IPS-18c (cell line): ENCODE results near the gene OR13C9.
"Not testable (repeated sequence)": the region's sequence is repeated elsewhere in the genome, so short reads cannot be mapped to it uniquely, and the experiment has no call there.

Experiments
- H3K4me3 ChIP-seq: 2 replicates; pipeline ENCODE4 v1.7.0; 2013; ENCODE audit warnings: low read depth, mild to moderate bottlenecking, low read length, moderate library complexity; ENCODE audit not compliant: insufficient read depth
- H3K9me3 ChIP-seq: one replicate; pipeline ENCODE4 v1.6.1; 2013; ENCODE audit warnings: mild to moderate bottlenecking, low read length, moderate library complexity; ENCODE audit not compliant: control insufficient read depth, insufficient read depth

Gene OR13C9, protein sequence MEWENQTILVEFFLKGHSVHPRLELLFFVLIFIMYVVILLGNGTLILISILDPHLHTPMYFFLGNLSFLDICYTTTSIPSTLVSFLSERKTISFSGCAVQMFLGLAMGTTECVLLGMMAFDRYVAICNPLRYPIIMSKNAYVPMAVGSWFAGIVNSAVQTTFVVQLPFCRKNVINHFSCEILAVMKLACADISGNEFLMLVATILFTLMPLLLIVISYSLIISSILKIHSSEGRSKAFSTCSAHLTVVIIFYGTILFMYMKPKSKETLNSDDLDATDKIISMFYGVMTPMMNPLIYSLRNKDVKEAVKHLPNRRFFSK

GRCh38 chr9:104618104-104618503, at the start of gene OR13C9:
Gene OR13C9, minus strand, starts transcription at chr9:104618204. Its CDS starts 0 bp downstream, at chr9:104618204.
- Histone ChIP-seq H3K9me3 (no peaks in the 10 kb centered on the region), H3K4me3 (no peak within 1 kb of the TSS)

GRCh38 chr9:104658496-104659195, 40.6 kb upstream of the OR13C9 start:
- Histone ChIP-seq H3K9me3 (no peaks in the 10 kb centered on the region), H3K4me3 (no peak overlapping the region)

DNA sequence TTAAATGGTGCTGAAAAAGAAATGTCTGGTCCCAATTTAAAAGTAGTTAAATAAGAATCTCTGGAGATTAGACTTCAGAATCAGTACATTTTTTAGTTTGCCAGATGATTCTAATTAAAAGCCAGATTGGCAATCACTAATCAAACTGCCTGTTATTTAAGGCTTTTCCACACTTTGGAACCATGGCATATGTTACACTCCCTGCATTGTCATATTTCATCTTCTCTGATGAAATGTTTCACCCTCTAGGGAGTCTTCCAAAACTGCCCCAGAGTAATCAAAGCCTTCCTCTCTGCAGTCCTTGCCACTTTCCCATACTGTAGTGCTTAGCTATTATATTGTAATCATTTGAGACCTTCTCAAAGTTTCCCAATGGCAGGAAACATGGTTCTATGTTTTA, 17.5 kb upstream of the OR13C9 start:
- H3K9me3 ChIP-seq: peaks cover 2% of the 10 kb centered on the region
- H3K4me3 ChIP-seq: no peak overlapping the region

DNA sequence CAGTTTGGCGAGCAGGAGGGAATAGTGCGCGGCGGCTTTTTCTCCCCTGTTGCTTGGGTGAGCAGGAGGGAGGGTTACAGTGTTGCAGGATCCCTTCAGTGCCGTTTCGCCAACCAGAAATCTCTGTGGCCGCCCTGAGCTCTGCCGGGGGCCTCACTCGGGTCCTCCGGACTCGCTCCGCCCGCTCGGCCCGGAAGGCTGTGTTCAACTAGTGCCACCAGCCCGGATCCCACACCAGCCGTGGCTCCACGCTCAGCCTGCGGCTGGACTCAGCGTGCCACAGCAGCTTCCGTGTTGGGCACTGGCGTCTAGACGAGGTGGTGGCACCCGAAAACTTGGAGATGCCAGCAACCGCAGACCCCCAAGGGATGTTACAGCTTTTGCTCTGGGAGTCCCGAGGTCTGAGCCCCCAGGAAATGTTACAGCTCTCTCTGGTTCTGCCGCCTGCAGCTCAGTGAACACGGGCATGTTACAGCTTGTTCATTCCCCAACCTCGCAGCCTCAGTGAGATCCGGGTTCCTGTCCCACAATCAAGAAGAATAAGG, 16.0 kb upstream of the OR13C9 start:
- Histone ChIP-seq H3K9me3 (peaks cover 2% of the 10 kb centered on the region), H3K4me3 (no peak overlapping the region)

DNA sequence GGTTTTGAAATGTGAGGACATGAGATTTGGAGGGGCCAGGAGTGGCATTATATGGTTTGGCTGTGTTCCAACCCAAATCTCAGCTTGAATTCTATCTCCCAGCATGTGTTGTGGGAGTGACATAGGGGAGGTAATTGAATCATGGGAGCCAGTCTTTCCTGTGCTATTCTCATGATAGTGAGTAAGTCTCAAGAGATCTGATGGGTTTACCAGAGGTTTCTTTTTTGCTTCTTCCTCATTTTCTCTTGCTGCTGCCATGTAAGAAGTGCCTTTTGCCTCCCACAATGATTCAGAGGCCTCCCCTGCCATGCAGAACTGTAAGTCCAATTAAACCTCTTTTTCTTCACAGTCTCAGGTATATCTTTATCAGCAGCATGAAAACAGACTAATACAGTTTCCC, 8.0 kb upstream of the OR13C9 start:
- H3K4me3 ChIP-seq: not testable (repeated sequence)

GRCh38 chr9:104617418-104617817, 586 bp downstream of the OR13C9 start:
- H3K9me3 ChIP-seq: no peaks in the 10 kb centered on the region
- no peak overlapping the region for H3K4me3 ChIP-seq

More for the DNA sequence above, 8.0 kb upstream of the OR13C9 start:
- not testable (repeated sequence) for H3K9me3 ChIP-seq

DNA sequence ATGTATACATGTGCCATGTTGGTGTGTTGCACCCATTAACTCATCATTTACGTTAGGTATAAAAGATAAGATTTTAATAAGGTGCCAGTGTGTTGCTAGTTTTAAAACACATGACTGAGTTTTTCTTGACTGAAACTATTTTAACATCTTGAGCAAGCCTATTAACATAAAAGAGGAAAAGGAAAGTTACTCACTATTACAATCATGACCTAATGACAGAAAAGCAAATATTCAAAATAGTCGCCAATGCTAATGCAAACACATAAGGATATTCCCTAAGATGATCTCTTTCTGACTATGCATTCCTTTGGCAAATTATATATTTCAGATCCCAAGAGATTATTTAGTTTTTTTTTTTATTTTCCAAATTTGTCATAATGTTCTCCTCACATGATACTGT, 6.8 kb downstream of the OR13C9 start:
- Histone ChIP-seq H3K4me3 (no peak overlapping the region), H3K9me3 (no peaks in the 10 kb centered on the region)

GRCh38 chr9:104608336-104608735, 9.7 kb downstream of the OR13C9 start:
- Histone ChIP-seq H3K9me3 (no peaks in the 10 kb centered on the region), H3K4me3 (no peak overlapping the region)

DNA sequence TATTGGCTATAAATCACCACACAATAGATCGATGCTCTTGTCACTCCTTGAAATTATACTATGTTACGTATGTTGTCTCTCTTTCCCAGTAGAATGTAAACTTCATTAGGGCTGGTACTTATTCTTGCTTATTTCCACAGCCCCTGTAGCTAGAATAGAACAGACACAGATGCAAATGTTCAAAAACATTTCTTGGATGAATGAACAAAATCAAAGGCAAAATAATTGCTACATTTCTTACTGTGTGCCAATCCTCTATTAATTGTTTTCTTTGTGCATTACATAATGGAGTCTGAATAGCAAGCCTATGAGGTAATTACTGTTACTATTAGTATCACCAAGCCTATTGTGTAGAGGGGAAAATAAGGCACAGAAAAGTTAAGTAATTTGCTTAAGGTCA, 11.9 kb downstream of the OR13C9 start:
- no peaks in the 10 kb centered on the region for H3K9me3 ChIP-seq
- H3K4me3 ChIP-seq: no peak overlapping the region

DNA sequence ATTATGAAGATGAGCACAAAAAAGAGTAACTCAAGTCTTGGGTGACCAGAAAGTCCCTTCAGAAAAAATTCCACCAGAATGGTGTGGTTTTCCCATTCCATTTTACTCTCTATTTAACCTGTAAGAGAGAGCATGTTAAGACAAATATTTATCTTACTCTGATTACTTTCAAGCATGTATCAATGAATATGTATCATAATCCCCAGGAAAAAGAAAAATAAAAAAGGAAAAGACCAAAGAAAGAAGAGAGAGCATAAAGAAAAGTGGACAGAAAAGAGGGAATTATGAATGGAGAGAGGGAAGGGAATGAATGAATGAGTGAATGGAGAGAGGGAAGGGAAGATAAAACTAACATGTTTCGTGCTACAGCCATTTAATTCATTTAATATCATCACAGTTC, 12.5 kb downstream of the OR13C9 start, which contains the start of gene OR13C2:
TSS of gene OR13C2 (minus strand) at position 101 of the 400 bp plus-strand sequence. CDS start at position 101, 0 bp downstream.
- H3K9me3 ChIP-seq: not testable (repeated sequence)

DNA sequence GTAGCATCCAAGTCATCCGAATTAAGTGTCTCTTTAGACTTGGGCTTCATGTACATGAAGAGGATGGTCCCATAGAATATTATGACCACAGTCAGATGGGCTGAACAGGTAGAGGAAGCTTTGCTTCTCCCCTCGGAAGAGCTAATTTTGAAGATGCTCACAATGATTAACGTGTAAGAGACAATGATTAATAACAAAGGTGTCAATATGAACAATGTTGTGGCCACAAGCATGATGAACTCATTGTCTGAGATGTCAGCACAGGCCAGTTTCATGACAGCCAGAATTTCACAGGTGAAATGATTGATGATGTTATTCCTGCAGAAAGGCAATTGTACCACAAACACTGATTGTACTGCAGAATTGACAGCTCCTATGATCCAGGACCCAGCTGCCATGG, 13.2 kb downstream of the OR13C9 start:
- no peaks in the 10 kb centered on the region for H3K9me3 ChIP-seq

More for the DNA sequence above, 12.5 kb downstream of the OR13C9 start, which contains the start of gene OR13C2:
- not testable (repeated sequence) for H3K4me3 ChIP-seq

GRCh38 chr9:104599313-104599712, 18.7 kb downstream of the OR13C9 start, which contains the start of gene OR13C5:
Gene OR13C5, minus strand, starts transcription at chr9:104599413. Its CDS starts 0 bp downstream, at chr9:104599413.
- H3K4me3 ChIP-seq, H3K9me3 ChIP-seq: not testable (repeated sequence)

More for the DNA sequence above, 13.2 kb downstream of the OR13C9 start:
- H3K4me3 ChIP-seq: no peak overlapping the region

DNA sequence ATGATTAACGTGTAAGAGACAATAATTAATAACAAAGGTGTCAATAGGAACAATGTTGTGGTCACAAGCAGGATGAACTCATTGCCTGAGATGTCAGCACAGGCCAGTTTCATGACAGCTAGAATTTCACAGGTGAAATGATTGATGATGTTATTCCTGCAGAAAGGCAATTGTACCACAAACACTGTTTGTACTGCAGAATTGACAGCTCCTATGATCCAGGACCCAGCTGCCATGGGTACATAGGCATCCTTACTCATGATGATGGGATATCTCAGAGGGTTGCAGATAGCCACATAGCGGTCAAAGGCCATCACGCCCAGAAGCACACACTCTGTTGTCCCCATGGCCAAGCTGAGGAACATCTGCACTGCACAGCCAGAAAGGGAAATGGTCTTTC, 19.3 kb downstream of the OR13C9 start:
- H3K4me3 ChIP-seq, H3K9me3 ChIP-seq: not testable (repeated sequence)

DNA sequence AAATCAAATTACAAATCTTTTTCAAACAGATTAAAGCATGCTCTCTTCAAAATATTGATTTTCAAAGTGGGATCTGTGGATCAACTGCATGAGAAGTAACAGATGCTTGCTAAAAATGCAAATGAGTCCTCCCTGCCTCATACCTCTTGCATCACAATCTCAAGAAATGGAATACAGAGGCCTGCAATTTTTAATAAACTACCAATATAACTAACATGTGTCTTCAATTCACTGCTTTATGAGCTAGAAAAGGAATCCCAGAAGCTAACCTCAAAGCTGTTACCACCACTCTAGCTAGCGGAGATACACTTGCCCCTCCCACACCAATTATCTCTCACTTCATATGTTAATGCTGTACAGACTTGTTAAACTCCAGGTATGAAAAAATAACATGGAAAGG, 28.4 kb downstream of the OR13C9 start:
- H3K9me3 ChIP-seq: no peaks in the 10 kb centered on the region

GRCh38 chr9:104586496-104587180, 31.4 kb downstream of the OR13C9 start:
- H3K9me3 ChIP-seq: no peaks in the 10 kb centered on the region
- no peak overlapping the region for H3K4me3 ChIP-seq

More for the DNA sequence above, 28.4 kb downstream of the OR13C9 start:
- no peak overlapping the region for H3K4me3 ChIP-seq

DNA sequence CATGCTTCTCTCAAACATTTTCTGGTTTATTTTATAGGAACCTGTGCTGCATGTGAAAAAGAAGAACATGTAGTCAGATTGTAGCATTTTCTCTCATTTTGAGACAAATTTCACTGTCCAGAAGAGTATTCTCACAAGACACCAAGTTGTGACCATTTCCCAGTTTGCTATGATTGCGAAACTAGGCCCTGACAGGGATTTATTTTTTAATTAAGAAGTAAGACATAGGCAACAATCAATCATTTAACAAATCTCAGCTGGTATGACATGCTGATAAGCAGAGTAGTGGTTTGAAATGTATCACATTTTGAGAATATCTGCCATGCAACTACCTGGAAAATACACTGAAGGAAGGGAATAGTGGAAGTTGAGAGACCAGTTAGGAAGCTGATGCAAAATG, 37.4 kb downstream of the OR13C9 start:
- H3K4me3 ChIP-seq: no peak overlapping the region

DNA sequence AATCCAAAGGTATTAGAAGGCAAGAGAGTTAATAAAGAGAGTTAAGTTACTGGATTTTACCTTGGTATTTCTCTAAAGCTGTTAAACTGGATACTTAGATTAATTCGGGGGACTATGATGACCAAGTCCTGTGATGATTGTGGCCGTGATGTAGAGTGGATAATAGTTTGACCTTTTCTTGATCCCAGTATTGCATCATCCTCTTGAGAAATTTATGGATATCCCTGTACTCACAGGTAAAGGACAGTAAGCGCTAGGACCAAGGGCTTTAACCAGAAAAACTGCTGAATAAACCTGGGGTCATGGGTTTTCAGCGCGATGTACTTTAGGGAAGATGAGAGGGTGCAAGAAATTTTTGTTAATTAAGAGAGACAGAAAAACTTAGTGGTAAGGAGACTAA, 40.7 kb downstream of the OR13C9 start:
- H3K9me3 ChIP-seq: no peaks in the 10 kb centered on the region
- H3K4me3 ChIP-seq: no peak overlapping the region

More for the DNA sequence above, 37.4 kb downstream of the OR13C9 start:
- H3K9me3 ChIP-seq: no peaks in the 10 kb centered on the region
